Inflammatory macrophage treated with lipopolysaccharide for 4 hours (primary cell): ENCODE data around the gene NIPA2.

Source experiments
- DNase-seq: peaks from one replicate; pipeline ENCODE4 v3.0.0-alpha.2; 2020

Gene NIPA2

GRCh38 chr15:22878103-22878502, 39.6 kb downstream of the NIPA2 start:
- no peak for DNase-seq

- DNase-seq: no peak
These were observed 41.9 kb downstream of the NIPA2 start for GRCh38 chr15:22880068-22880980.

GRCh38 chr15:22880981-22881738, 42.7 kb downstream of the NIPA2 start:
- no peak for DNase-seq

- no peak for DNase-seq
These were observed 43.4 kb downstream of the NIPA2 start for GRCh38 chr15:22881739-22882440.

GRCh38 chr15:22883196-22883595, 44.7 kb downstream of the NIPA2 start:
- no peak for DNase-seq

GRCh38 chr15:22884344-22884743, 45.9 kb downstream of the NIPA2 start:
- no peak for DNase-seq

GRCh38 chr15:22885120-22885519, 46.7 kb downstream of the NIPA2 start:
- no peak for DNase-seq

- DNase-seq: peak; percentile 81
These were observed 48.9 kb downstream of the NIPA2 start for GRCh38 chr15:22887157-22887951.

GRCh38 chr15:22888120-22888859, 49.8 kb downstream of the NIPA2 start:
- DNase-seq: peak; percentile 85

- no peak for DNase-seq
These were observed 50.8 kb downstream of the NIPA2 start for GRCh38 chr15:22889146-22889818.

GRCh38 chr15:22890296-22890695, 51.8 kb downstream of the NIPA2 start:
- DNase-seq: no peak

- DNase-seq: no peak
These were observed 53.2 kb downstream of the NIPA2 start for GRCh38 chr15:22891426-22892210.

GRCh38 chr15:22892333-22892732, 53.9 kb downstream of the NIPA2 start:
- no peak for DNase-seq

GRCh38 chr15:22893081-22893480, 54.6 kb downstream of the NIPA2 start:
- no peak for DNase-seq

- DNase-seq: no peak
These were observed 55.4 kb downstream of the NIPA2 start for GRCh38 chr15:22893881-22894280.

GRCh38 chr15:22895465-22896190, 57.2 kb downstream of the NIPA2 start:
- peak; percentile 1 for DNase-seq

- DNase-seq: no peak
These were observed 63.6 kb downstream of the NIPA2 start for GRCh38 chr15:22902046-22902445.

GRCh38 chr15:22902578-22902977, 64.1 kb downstream of the NIPA2 start:
- no peak for DNase-seq

GRCh38 chr15:22902981-22903380, 64.5 kb downstream of the NIPA2 start:
- DNase-seq: no peak

- no peak for DNase-seq
These were observed 65.0 kb downstream of the NIPA2 start for GRCh38 chr15:22903427-22903826.
